GM18502 (cell line): ENCODE data around the gene ARFGEF2.

Experiments used
- ATAC-seq: cut with Tn5 transposase; IDR thresholded peaks from one replicate; pipeline ENCODE4 v1.9.1; 2021; ENCODE audit warnings: mild to moderate bottlenecking; ENCODE audit not compliant: unreplicated experiment, poor library complexity

Gene ARFGEF2

DNA sequence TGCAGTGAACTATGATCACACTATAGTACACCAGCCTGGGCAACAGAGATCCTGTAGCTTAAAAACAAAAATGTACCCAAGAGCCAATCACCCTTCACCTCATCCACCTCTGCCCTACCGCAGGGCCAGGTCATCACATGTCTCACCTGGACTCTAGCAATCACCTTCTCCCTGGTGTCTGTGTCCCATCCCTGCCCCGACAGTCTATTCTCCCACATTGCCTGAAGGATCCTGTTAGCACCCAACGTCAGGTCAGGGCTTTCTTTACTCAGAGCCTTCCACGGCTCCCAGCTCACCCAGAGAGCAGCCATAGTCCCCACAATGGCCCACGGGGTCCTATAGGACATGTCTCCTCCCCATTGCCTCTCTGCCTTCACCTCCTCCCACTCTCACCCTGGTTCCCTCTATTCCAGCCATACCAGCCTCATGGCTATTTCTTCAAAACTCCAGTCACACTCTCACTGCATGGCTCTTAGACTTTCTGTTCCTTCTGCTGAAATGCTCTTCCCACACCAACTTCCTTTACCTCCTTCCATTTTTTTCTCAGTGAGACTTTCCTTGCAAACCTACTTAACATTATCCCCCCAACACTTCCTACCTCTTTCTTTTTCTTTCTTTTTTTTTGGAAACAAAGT, 22.5 kb upstream of the ARFGEF2 start:
- ATAC-seq: no peak

DNA sequence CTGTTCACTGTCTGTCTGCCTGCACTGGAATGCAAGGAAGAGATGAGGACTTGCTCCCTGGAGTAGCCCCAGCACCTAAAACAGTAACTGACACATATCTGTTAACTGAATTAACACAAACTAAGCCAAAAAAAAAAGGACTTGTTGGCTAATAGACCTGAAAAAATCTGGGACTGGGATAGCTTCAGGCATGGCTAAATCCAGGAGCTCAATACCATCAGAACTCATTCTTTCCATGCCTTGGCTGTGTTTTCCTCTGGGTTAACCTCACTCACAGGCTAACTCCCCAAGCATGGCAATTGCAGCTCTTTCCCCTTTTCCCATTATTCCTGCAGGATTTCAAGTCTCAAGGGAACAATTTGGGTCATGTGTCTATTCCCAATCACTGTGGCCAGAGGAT, 21.6 kb upstream of the ARFGEF2 start:
- ATAC-seq: no peak

DNA sequence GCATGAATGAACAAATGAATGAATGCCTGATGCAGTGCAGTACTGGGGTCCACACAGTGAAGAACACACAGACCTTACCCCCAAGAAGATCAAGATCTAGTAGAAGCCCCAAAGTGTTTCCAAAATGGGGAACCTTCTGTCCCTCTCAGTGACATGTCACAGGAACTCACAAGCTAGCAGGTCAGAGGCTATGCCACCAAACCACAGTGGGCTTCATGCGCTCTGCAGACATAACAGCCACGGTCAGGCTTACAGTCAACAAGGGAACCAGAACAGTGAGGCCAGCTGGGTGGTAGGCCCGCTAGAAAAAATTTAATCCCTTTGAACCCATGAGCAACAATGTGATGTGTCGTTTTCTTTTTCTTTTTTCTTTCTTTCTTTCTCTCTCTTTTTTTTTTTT, 20.2 kb upstream of the ARFGEF2 start:
- ATAC-seq: no peak

DNA sequence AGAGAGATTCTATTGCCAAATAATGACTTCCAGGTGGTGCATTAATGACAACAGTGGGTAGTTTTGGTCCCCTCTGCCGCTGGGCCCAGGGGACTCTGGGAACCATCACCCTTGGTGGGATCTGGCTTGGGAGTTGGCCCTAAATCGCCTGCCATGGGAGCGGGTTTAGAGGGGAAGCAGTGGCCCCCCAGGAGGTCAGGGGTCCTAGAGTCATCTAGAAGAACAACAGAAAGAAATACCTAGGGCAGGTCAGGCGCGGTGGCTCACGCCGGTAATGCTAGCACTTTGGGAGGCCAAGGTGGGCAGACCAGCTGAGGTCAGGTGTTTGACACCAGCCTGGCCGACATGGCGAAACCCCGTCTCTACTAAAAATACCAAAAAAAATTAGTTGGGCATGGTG, 17.8 kb upstream of the ARFGEF2 start:
- no peak for ATAC-seq

DNA sequence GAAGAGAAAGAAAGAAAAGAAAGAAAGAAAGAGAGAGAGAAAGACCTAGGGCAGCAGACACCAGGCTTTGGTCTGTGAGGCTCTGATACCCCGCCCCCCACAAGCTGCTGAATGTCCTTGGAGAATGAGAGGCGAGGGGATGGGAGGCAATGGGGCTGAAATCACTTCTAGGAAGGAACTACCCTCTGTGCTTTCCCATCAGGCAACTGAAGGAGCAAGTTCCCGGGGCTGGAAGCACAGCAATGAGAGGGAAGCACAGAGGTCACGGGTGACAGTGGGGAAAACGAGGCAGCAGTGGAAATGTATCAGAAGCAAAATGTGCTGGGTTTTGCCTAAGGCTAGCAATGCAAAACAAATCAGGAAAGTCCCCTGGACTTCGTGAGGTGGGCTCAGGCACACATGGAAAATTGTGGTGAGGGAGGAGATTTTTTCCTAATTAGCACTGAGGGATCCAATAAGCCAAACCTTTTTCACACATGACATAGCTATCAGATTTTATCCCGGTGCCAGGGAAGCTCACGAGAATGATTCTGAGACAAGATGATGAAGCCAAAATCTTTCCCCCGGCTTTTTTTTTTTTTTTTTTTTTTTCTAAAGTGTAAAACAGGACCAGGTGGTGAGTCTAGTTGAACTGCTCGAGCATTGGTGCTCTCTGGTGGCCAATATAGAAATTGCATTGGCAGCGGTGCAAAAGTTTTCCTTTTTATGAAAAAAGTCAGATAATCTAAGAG, 16.8 kb upstream of the ARFGEF2 start:
- no peak for ATAC-seq

DNA sequence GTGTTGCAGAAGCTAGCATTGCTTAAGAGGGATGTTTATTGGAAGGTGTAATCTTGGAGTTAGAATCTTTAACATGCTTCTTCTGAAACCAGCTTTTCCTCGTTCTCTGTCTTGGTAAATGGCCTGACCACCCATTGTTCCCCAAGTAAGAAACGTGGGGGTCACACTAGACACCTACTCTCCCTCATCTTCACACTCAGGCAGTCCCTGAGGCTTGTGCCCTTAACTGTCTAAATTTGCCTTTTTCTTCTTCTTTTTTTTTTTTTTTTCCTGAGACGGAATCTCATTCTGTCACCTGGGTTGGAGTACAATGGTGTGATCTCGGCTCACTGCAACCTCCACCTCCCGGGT, 16.2 kb upstream of the ARFGEF2 start:
- ATAC-seq: no peak

DNA sequence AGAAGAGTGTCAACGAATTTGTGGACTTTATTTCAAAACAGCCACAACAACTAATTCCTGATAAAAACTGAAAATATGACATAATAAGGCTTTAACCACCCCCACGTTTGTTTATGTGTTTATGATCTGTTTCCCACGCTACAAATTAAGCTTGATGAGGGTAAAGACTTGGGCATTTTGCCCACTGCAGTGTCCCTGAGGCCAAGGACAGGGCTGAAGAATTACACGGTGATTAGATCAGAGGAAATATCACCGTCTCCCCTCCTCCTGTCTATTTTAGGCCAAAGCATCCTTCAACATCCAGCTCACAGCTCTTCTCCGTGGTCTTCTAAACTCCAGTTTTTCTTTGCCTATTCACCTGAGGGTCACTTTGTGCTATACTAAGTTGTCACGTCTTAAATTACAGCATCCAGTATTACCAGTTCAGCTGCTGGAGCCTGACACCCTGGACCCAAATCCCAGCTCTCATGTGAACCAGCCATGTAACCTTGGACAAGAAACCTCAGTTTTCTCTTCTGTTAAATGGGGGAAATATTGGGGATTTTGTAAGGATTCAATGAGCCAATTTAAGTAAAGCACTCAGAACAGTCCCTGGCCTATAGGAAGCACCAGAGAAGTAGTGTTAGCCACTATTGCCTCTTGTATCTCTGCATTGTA, 15.2 kb upstream of the ARFGEF2 start:
- ATAC-seq: no peak

DNA sequence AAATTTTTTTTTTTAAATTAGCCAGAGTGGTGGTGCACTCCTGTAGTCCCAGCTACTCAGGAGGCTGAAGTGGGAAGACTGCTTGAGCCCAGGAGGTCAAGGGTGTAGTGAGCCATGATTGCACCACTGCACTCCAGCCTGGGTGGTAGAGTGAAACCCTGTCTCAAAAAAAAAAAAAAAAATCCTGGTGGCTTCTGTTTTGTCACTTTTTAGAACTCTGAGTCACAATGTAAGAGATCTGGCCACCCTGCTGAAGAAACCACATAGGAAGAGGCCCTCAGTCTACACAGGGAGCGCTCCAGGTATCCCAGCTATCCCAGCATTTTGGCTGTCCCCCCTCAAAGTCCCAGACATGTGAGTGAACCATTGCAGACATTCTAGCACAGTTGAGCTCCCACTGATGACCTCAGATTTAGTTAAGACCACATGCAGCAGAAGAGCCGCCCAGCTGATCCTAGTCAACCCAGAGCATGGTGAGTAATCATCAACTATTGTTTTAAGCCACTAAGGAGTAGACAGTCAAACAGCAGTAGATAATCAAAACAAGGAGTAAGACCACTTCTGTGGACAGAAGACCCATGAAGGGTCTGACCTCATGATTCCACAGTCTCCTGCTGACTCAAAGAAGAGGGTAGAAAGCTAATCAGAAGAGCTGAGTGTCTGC, 12.7 kb upstream of the ARFGEF2 start:
- no peak for ATAC-seq

DNA sequence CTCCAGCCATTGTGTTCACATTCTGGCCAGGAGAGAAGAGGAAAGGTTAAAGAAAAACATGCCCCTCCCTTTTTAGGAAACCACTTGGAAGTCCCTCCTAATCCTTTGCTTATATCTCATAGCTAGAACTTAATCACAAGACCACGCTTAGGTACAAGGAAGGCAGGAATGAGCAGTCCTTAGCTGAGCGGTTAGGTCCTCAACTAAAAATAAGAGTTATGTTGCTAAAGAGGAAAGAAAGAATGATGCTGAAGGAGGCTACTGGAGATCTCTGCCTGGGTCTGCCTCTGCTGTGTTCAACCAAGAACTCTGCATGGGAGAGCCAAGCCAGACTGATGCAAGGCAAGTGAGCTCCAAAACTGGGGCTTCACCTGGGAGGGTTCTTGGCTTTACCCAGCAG, 11.6 kb upstream of the ARFGEF2 start:
- ATAC-seq: no peak

DNA sequence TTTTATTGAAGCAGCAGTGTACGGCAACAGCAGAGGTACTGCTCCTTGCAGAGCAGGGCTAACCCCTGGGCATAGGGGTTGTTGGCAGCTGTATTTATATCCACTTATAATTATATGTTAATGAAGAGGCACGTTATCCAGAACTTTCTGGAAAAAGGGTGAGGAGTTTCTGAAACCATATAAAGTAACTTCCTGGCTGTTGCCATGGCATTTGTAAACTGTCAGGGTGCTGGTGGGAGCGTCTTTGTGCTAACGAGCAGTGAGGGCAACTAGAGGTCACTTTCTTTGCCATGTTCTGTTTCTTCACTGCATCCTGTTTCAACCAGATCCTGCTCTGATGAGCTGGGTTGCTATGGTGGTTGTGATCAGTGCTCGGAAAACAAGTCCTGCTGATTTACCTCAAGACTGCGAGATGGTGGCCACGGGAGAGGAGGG, 11.1 kb upstream of the ARFGEF2 start:
- no peak for ATAC-seq

DNA sequence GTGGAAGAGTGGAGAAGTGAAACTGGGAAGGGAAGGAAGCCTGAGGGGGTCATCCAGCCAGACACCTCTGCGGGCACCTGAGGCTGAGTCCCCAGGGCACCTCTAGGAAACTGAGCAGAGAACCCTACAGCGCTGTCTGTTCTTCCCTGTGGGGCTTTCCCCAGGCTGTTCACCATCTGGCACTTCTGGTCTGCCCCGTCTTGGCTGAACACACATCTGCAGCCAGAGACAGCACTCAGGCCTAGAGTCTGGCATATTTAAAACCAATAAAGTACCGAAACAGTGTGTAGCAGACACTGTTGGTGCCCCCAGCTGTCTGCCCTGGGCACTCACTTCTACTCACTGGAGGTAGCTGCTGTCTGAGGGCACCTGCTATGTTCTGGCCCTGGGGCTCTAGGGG, 9.4 kb upstream of the ARFGEF2 start:
- peak; percentile 75 for ATAC-seq

DNA sequence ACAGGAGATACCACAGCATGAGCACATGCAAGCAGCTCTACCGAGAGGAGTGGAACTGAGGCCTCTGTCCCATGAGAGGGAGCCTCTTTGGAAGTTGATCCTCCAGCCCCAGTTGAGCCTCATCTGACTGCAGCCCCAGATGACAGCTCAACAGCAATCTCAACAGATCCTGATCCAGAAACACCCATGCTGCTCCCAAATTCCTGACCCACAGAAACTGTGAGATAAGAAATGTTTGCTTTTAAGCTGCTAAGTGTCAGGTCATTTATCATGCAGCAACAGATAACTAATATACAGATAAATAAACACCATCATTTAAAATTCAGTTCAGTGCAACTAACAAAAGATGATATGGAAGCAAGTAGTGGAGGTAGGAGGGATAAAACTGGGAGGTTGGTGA, 4.8 kb upstream of the ARFGEF2 start:
- ATAC-seq: no peak

DNA sequence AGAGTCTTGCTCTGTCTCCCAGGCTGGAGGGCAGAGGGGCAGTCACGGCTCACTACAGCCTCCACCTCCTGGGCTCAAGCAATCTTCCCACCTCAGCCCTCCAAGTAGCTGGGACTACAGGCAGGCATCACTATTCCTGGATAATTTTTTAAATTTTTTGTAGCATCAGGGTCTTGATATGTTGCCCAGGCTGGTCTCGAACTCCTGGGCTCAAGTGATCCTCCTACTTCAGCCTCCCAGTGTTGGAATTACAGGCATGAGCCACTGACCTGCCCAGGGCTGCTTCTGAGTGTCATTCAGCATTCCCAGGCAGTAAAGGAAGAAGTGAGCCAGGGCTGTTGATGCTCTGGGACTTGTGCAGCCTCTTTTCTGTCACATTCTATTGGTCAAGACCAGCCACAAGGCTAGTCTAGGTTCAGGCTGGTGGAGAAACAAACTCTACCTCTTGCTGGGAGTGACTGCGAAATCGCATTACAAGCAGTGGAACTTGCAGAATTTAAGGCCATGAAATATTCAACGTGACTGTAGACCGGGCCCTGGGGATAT, 2.1 kb upstream of the ARFGEF2 start:
- ATAC-seq: no peak

DNA sequence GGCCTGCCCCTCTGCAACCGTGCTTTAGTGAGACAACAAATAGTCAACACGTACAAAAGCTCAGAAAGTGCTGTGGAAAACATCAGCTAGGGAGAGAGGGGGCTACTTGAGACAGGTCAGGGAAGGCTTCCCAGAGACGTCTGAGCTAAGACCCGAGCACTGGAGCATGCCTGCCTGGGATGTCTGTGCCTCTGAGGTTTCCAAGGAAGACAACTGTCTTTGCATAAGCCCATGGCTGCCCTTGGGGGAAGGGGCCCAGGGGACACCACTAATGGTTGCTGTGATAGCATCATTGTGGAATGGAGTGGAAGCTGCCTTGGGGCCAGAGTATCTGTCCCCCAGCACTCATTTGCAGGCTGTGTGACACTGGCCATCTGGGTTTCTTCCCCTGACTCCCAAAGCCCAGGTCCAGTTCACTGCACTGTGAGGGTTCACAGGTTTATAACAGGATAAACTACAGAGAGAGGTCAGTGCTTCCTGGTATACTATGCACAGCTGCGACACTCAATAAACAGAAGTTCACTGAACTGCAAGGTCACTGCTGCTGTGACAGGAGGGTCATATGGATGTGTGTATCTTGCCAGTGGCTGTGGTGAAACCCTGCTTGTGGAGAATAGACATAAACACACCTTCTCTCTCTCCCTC, 1.5 kb upstream of the ARFGEF2 start:
- ATAC-seq: no peak

DNA sequence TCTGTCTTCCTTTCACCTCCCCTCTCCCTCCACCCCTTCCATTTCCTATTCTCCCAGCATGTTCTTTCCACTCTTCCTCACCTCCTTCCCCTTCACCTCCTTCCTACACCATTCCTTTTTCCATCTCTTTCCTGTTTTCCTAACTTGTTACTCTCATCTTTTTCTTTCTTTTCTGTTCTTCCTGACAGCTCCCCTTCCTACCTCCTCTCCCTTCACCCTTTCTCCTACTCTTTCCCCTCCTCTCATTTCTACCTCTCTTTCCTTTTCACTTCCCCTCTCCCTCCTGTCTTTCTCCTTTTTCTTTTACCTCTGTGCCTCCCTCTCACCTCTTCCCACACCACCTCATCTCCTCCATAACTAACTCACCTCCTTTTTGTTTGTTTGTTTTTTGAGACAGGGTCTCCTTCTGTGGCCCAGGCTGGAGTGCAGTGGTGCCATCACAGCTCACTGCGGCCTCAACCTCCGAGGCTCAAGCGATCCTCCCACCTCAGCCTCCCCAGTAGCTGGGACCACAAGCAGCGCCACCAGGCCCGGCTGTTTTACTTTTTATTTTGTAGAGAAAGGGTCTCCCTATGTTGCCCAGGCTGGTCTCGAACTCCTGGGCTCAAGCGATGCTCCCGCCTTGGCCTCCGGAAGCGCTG, 864 bp upstream of the ARFGEF2 start:
- ATAC-seq: no peak

DNA sequence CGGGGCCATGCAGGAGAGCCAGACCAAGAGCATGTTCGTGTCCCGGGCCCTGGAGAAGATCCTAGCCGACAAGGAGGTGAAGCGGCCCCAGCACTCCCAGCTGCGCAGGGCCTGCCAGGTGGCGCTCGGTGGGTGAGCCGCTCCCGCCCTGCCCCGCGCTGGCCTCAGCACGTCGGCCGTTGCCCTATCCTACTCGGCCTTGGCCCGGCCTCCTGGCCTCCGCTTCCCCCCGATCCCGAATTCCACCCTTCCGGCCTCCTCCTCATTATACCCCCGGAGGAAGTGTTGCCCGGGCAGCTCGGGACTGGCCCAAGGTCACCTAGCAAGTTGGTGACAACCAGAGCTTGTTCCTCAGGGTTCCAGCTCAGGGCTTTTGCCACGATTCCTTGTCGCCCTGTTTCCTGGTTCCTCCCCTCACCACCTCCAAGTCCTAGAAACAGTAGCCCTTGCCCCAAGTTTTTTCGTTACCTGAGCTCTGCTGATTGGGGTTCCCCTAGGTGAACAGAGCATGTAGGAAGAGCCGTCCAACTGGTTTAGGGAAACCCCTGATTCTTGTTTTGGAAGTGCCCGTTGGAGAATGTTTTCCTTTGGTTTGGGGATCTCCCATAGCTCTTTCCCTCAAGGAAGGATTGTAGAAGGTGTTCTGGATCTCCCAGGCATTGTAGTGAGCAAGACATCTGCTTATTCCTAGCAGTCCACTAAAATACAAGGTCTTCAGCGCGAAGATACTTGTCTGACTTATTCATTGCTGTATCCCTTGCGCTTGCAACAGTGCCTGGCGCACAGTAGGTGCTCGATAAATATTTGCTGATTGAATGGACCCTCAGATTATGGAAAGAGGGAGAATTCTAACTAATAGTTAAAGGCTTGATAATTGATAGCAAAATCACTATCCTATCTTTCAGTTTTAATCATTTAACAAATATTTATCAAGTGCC, 641 bp downstream of the ARFGEF2 start:
- peak; percentile 45 for ATAC-seq

DNA sequence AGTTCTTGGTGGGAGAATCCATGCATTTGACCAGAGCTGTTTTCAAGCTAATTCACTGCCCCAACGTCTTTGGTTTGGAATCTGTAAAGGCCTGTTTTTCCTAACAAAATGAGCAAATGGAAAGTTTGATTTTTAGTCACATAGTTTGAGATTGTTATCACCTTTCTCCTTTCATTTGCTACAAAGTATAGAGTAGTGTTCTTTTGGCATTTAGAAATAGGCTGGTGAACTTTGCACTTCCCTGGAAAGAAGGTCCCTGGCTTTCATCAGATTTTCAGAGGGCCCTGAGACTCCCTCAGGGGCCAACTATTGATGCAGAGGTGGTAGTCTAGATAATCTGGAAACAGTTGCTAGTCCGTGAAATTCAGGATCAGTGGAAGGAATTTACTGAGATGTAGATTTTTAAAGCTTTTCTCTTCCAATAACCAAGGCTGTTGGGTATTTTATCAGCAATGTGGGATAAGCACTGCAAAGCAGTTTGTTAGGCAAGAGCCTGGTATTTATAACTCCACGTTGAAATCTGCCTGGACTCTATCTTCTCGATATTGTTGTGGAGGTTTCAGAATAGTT, 1.7 kb downstream of the ARFGEF2 start:
- ATAC-seq: no peak

DNA sequence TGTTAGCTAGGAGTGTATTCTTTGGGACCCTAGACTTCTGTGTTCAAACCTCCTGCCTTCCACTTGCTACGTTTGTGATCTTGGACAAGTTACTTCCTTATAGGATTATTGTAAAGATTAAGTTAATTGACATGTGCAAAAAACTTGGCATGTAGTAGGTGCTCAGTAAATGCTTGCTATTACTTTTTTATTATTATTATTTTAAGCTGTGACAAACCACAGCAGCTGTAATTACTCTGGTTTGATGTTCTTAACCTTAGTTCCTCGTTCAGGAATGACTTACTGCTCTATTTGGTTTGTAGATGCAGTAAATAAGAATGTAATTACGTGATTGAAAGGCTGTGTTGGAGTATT, 3.2 kb downstream of the ARFGEF2 start:
- no peak for ATAC-seq

DNA sequence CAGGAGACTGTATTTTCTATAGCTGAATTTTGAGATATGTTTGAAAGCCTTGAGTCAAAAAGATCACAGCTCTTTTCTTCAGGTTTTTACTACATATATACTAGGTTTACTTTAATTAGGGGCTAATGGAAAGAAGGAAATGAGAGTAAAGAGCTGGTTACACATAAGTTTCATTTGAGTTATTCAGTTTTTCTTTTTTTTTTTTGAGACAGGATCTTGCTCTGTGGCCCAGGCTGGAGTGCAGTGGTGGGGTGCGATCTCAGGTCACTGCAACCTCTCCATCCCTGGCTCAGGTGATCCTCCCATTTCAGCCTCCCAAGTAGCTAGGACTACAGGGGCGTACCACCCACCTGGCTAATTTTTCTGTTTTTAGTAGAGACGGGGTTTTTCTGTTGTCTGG, 4.8 kb downstream of the ARFGEF2 start:
- no peak for ATAC-seq
